B cell (primary cell): ENCODE data around the gene TES.

ENCODE experiments used
- CTCF ChIP-seq: fragments of 200-600 bp; IDR thresholded peaks from one replicate; pipeline ENCODE4 v1.8.0; 2022; ENCODE audit warnings: antibody characterized with exemption, mild to moderate bottlenecking
- EZH2 ChIP-seq: IDR thresholded peaks from 2 replicates; pipeline ENCODE4 v1.6.1; 2012; ENCODE audit warnings: borderline replicate concordance, low read depth, mild to moderate bottlenecking, moderate library complexity, low read length; ENCODE audit not compliant: insufficient read depth, poor library complexity, severe bottlenecking

GRCh38 chr7:116239434-116239833 is 29.1 kb downstream of the TES start:
- TF ChIP-seq EZH2: no peak
- TF ChIP-seq CTCF: no peak
